HEK293 (cell line): ENCODE data around the gene SKIL.
A peak's percentile ranks its signal among the peaks of the same experiment; 100 is the strongest.

Source experiments
- CTCF ChIP-seq: fragments of 450-650 bp; formaldehyde crosslinking; IDR thresholded peaks from 2 replicates; pipeline ENCODE4 v1.5.1; 2016; ENCODE audit warnings: missing biosample characterization, missing genetic modification characterization
- GLIS1 ChIP-seq: fragments of 450-650 bp; formaldehyde crosslinking; IDR thresholded peaks from 2 replicates; pipeline ENCODE4 v1.5.1; 2016; ENCODE audit warnings: missing biosample characterization, missing genetic modification characterization
- KLF16 ChIP-seq: fragments of 450-650 bp; formaldehyde crosslinking; IDR thresholded peaks from 2 replicates; pipeline ENCODE4 v1.5.1; 2017; ENCODE audit warnings: missing biosample characterization, missing genetic modification characterization
- KLF7 ChIP-seq: fragments of 450-650 bp; formaldehyde crosslinking; IDR thresholded peaks from 2 replicates; pipeline ENCODE4 v1.5.1; 2016; ENCODE audit warnings: missing biosample characterization, missing genetic modification characterization, borderline replicate concordance
- MEIS1 ChIP-seq: sonication (generic); formaldehyde crosslinking; IDR thresholded peaks from 2 replicates; pipeline ENCODE4 v1.8.1; 2022; ENCODE audit warnings: missing genetic modification reagents, mild to moderate bottlenecking, borderline replicate concordance
- PATZ1 ChIP-seq: fragments of 450-650 bp; formaldehyde crosslinking; IDR thresholded peaks from 2 replicates; pipeline ENCODE4 v1.5.1; 2016; ENCODE audit warnings: missing biosample characterization, missing genetic modification characterization
- PRDM1 ChIP-seq: fragments of 450-650 bp; formaldehyde crosslinking; IDR thresholded peaks from 2 replicates; pipeline ENCODE4; 2016; ENCODE audit warnings: missing biosample characterization, missing genetic modification characterization
- PRDM10 ChIP-seq: fragments of 450-650 bp; formaldehyde crosslinking; IDR thresholded peaks from 2 replicates; pipeline ENCODE4 v1.5.1; 2016; ENCODE audit warnings: missing biosample characterization, missing genetic modification characterization
- ZBTB21 ChIP-seq: fragments of 450-650 bp; formaldehyde crosslinking; IDR thresholded peaks from 2 replicates; pipeline ENCODE4 v1.5.1; 2017; ENCODE audit warnings: missing biosample characterization, missing genetic modification characterization
- ZNF366 ChIP-seq: fragments of 450-650 bp; formaldehyde crosslinking; conservative IDR thresholded peaks from 2 replicates; pipeline ENCODE4 v1.5.1; 2016; ENCODE audit warnings: missing biosample characterization, missing genetic modification characterization
- ZNF398 ChIP-seq: fragments of 450-650 bp; formaldehyde crosslinking; IDR thresholded peaks from 2 replicates; pipeline ENCODE4 v1.5.1; 2017; ENCODE audit warnings: missing biosample characterization, missing genetic modification characterization
- ZNF560 ChIP-seq: fragments of 450-650 bp; formaldehyde crosslinking; IDR thresholded peaks from 2 replicates; pipeline ENCODE4 v1.5.1; 2017; ENCODE audit warnings: missing biosample characterization, missing genetic modification characterization, borderline replicate concordance
- ZNF629 ChIP-seq: fragments of 450-650 bp; formaldehyde crosslinking; IDR thresholded peaks from 2 replicates; pipeline ENCODE4 v1.5.1; 2017; ENCODE audit warnings: missing biosample characterization, missing genetic modification characterization
- ZNF639 ChIP-seq: fragments of 450-650 bp; formaldehyde crosslinking; IDR thresholded peaks from 2 replicates; pipeline ENCODE4 v1.5.1; 2016; ENCODE audit warnings: missing biosample characterization, missing genetic modification characterization
- ZXDB ChIP-seq: fragments of 450-650 bp; formaldehyde crosslinking; IDR thresholded peaks from 2 replicates; pipeline ENCODE4 v1.5.1; 2016; ENCODE audit warnings: missing biosample characterization, missing genetic modification characterization

The SKIL gene

GRCh38 chr3:170358042-170359010, 811 bp downstream of the SKIL start (continued):
- TF ChIP-seq KLF16 (tag by site-specific recombination) (0 out of 2 replicates have a peak, but pooled peaks have one; percentile 23), PRDM1 (tag by site-specific recombination) (peak; percentile 79; the same call in 1 of the 2 replicates), PATZ1 (peak; percentile 79), GLIS1 (tag by site-specific recombination) (peak; percentile 57; the same call in 1 of the 2 replicates), ZNF629 (tag by site-specific recombination) (peak; percentile 67; the same call in 1 of the 2 replicates), KLF7 (tag by site-specific recombination) (peak; percentile 21; the same call in 1 of the 2 replicates), ZXDB (tag by site-specific recombination) (0 out of 2 replicates have a peak, but pooled peaks have one; percentile 30), ZBTB21 (tag by site-specific recombination) (peak; percentile 15; the same call in 1 of the 2 replicates), ZNF560 (tag by site-specific recombination) (no peak), ZNF639 (tag by site-specific recombination) (no peak), CTCF (tag by site-specific recombination) (peak; percentile 64), ZNF398 (tag by site-specific recombination) (peak; percentile 91), PRDM10 (peak; percentile 68), MEIS1 (CRISPR knock-in tag) (no peak), ZNF366 (0 out of 2 replicates have a peak, but pooled peaks have one; percentile 29)
